Dermis microvascular lymphatic vessel endothelial cell (primary cell): Measurements from ENCODE around the gene C6orf15. TPM values are rescaled to one million over a fixed set of nuclear protein-coding genes. Genes with fewer than 3 reads are reported as not detected.

ENCODE experiments used
- DNase-seq, 2 donors: peaks; one replicate each; pipeline versions ENCODE4 v3.0.0 to v3.0.0-alpha.2; 2010; ENCODE audit warnings: low read depth in 2 of 2
- total RNA-seq: library from RNA; depleted of rRNA; stranded (reverse); fragments of >200 nt; gene quantifications from 2 replicates; pipeline ENCODE4 v1.2.1, GENCODE V29; 2014

C6orf15 gene
- total RNA-seq, 1 donor from 2014 or later = not detected

DNA sequence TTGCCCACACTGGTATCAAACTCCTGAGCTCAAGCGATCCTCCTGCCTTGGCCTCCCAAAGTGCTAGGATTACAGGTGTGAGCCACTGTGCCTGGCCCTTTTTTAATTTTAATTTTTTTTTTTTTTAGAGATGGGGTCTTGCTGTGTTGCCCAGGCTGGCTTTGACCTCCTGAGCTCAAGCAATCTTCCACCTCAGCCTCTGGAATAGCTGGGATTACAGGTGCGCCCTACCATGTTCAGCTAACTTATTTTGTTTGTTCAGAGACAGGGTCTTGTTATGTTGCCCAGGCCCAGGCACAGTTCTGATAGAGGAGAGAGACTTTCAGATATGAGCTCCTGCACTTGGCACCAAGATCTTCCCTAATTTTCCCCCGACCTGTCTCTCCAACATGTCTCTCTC lies 18.4 kb upstream of the C6orf15 start:
- no peak for DNase-seq

DNA sequence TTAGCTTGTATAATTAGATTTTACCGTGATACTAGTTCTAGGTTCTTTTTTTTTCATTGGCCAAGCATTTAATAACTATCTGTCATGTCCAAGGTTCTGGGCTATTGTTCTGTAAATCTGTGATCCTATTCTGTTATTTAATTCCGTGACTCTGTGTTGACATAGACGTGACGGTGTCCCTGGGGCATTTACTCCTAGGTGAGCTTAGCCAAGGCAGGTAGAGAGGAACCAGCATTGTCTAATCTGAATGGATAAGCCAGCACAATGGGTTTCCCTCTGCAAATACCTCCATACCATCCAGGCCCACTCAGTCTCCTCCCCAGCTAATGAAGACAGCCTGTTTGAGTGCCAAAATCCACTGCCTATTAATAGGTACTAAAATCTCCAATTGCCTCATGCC lies 16.8 kb upstream of the C6orf15 start:
- no peak for DNase-seq

DNA sequence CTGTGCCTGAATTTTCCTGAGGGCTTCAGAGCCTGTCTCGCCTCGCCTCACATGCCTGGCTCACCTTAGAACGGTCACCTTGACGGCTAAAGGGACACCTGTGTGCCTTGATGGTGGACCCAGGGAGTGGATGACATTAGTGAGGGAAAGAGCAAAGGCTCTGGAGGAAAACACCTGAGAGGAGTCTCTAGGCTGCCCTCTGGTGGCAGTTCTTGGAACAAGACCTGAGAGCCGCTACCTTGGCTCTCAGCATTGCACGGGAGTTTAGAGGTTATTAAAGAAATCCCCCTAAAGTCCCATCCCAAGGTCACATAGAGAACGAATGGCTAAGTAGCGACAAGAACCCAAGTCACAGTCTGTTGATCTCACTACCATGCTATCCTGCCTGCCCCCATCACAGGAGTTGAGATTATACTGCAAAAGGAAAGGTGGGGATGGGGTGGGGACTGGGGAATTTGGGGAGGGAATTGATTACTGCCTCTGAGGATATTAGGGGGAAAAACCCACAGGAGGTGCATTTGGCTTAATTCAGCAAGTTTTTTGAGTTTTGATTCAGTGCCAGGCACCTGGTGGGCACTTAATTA lies 15.8 kb upstream of the C6orf15 start:
- DNase-seq = peak in 1 of 2 donors; percentile 50

DNA sequence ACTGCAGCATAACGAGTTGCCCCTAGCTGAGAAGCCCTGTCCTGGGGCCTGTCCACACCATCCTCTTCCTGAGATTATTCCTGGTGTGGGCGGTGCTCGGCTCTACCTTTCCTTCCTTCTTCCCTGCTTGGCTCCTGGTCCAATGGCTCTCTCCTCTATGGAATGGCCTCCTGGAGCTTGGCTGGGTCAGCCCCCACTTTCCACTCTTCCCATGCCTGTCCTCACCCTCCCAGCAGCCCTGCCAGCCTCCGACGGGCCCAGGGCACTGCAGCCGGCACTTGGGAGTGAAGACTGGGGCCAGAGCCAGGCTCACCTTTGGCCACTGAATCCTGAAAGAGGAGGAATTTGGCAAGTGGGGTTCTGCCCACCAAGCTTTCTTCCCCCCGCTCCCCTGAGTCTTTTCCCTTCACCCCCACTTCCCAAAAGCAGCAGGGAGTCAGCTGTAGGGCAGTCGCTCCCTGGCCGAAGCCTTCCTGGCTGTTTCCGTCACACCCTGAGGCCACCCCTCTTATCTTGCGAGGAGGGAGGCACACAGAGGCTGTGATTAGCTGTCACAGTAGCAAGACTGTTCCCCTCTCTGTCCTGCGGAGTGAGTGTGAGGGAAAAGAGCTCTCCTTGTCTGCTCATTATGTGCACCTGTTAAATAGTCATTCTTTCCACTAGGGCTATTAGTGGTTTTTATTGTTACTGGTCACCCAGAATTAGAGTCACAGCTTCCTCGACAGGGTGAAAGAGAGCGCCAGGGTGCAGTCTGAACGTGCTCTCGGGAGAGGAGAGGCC lies 14.2 kb upstream of the C6orf15 start:
- DNase-seq = no peak

DNA sequence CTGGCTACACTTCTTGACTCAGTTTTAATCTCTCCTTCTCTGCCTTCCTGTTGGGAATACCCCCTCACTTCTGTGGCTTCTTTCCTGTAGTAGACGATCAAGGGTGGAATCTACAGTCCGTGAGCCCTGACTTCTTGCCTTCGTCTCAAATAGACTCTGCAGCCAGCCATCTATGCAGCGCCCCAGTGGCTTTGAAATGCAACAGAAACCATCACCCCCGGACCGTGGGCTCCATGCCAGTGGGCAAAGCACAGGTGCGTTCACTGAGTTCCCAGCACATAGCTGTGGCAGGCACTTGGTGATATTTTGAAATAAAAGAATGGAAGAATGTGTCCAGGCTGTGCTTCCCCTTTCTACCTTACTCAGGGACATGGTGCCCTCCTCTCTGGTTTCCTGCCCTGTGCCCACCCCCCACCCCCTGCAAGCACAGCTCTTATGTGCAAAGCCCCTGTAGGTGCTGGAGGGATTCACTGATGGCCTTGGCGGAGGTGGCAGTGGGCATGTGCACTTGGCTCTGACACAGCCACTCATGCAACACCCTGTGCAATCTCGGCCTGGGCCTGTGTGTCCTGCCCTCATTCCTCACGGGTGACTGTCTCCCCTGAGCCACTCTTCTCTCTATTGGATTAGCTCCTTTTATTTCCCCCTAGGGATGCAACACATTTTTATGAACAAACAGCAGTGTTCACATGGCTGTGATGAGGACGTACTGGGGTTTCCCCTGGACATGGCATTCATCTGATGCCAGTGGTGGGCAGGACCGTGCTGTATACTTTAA lies 13.4 kb upstream of the C6orf15 start:
- DNase-seq = peak in 1 of 2 donors; percentile 37

DNA sequence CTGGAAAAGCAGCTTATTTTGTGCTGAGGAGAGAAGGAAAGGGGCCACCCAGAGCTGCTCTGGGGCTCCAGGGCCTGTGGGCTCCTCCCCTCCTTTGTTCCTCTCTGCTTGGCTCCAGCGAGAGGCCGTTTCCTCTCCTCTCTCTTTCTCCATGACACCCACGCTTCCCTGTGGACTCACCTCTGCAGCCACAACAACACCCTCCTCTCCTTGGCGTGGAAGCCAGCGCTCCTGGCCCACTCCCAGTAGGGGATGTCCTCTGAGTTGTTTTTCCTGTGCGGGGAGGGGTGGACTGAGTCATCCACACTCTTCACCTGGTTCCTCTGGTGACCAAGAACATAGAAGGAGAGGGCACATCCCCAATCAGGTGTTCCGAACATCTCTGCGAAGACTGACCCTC lies 12.8 kb upstream of the C6orf15 start:
- peak; percentile 47 to 92 for DNase-seq

DNA sequence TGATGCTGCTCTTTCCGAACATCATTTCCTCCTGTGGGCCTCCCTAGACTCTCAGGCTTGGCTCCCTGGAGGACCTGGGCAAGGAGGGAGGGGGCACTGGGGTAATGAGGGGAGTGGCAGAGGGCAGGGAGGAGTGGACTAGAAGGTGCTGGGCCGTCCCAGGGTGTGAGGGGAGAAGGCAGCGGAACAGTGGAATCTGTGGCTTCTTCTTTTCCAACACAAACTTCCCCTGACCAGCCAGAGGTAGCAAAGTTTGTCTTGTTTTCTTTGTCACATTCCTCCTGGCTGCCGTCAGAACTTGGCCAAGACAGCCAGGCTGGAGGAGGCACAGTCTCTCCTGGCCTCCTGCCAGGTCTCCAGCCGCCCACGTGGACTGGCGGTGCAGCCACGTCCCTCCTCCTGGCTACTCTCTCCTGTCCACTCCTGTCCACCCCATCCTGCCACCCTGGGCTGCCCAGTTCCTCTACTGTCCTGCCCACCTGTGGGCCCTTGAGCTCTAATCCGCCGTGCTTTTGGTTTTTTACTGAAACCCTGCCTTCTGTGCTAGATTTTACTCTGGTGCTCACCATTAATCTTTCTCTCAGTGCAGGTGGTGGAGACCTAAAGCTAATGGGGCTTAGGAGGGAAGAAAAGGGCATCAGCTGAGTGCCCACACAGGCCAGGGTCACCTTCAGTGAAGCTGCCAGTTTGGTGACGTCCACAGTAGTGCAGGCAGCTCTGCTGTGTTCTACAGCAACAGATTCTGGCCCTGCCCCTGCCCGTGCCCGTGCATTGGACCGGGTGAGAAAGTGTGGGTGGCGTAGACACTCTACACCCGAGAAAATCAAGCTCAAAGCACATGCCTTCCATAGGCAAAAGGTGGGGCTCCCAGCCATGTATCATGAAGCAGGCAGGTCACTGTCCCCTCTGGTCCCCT lies 10.7 kb upstream of the C6orf15 start:
- peak in 1 of 2 donors; percentile 89 for DNase-seq

DNA sequence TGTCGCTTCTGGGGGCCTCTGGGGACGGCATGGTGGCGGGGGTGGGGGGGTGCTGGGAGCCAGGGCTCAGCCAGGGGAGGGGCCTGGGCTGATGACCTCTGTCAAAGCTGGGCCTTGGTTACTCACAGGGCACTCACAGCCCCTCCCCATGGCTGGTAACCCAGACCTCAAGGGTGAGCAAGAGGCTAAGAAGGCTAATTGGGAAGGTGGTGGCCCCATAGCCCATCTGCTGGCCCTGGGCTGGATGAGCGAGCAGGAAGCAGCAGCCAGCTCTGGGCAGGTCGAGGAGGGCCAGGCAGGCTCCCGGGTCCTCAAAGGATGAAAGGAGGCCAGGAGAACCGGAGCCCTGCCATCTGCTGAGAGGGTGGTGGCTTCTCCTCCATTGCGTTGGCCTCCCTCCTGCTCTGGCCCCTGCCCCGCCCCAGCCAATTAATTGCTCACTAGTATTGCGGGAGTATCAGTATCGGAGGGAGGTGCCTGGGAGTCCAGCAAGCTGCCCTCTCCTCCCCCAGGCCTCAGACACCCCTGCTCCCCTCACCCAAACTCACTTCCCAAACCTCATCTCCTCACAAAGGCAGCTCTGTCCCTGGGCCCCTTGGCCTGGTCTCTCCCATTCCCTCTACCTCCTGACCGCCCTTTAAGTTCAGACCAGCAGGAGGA lies 8.9 kb upstream of the C6orf15 start:
- DNase-seq = no peak

DNA sequence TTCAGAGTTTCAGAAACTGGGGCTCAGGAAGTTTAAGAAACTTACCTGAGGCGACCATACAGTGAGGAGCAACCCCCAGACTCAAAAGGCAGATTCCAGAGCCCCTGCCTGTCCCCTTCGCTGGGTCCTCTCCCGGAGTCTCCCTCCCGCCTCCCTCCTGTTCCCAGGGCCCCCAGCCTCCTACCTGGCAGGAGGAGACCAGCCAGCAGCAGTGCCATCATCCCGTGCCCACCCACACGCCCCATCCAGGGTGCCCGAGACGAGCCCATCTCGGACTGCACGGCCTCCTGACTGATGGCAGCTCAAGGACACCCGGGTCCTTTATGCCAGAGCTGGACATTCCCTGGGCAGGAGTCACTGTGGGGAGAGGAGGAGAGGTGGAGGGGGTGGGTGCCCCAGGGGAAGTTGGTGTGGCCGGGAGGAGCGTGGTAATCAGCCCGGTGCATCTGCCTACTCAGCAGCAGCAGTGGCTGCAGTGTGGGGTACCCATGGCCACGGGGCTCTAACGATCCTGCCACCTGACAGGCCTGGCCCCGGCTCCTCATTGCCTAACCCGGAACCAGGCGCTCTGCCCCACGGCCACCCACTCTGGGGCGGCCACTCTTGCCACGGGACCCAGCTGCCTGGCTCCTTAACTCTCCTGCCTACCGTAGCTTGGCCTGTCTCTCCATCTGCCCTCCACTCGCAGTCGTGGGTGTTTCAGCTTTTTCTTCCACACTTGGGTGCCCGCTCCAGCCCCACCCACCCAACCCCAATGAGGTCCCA lies 8.0 kb upstream of the C6orf15 start, which contains the start of gene CDSN:
TSS of gene CDSN (minus strand) at position 296 of the 765 bp plus-strand sequence. CDS start at position 269, 27 bp downstream.
- DNase-seq = no peak

DNA sequence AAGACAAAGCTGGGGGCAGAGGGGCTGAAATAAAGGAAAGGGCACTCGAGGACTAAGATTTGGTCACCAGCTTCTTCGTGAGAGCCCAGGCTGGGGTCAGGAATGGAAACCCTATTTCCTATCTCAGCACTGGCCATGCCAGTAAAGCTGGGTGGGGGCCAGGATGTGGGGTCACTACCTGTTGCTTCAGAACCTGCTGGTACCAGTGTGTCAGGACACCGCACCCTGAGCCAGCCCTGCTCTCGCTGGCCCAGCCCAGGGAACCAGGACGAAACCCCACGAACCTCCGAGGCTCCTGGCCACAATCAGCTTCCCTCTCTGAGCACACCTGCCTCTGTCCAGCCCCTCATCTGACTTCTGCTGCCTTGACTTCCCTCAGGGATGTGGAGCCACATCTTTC lies 5.8 kb upstream of the C6orf15 start:
- no peak for DNase-seq

DNA sequence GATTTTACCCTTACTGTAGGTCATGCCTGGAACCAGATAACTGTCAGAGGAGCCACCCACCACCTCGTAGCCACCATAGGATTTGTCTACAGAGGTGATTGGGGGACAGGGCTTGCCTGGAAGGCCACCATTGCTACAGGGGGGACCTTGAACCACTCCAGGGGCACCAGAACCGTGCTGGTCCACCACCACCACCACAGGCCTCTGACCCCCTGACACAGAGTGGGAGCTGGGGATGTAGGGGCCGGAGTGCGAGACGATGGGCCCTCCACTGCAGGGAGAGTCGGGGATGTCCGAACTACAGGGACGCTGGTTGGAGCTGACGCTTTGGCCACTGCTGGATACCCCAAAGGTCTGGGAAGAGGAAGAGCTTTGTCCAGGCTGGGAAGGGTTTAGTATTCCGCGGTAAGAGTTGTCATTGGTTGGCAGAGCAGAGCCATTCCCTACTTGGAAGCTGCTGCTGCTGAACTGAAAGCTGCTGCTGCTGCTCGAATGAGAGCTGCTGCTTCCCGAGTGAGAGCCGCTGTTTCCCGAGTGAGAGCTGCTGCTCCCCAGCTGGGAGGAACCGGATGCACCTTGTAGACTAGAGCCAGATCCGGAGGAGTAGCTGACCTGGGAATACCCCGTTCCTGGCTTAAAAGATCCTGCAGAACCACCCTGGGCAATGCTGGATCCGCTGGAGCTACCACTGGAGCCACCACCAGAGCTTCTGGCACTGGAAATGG lies 4.4 kb upstream of the C6orf15 start:
- DNase-seq = peak in 1 of 2 donors; percentile 74

DNA sequence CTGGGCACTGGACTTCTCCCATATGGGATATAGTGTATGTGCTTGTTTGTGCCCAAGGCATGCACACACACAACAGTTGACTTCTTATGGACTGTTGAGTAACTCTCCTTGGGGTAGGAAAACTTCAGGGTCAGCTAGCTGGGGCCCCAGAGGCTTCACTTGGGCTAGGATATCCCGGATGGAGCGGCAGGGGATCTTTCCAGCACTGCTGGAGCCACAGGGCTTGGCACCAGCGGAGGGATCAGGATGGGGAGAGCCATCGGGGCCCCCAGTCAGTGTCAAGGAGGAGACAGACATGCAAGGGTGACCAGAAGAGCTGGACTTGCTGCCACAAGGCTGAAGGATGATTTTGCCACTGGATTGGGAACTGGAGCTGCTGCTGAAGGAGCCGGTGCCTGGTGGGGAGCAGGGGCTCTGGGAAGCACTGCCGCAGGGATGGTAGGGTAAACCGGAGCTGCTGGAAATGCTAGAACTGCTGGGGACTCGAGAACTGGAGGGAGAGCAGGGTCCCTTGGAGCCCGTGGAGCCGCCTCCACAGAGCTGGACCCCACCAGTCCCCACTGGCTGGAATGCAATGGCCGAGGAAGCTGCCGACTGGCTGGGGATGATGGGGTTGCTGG lies 3.7 kb upstream of the C6orf15 start:
- DNase-seq = no peak

DNA sequence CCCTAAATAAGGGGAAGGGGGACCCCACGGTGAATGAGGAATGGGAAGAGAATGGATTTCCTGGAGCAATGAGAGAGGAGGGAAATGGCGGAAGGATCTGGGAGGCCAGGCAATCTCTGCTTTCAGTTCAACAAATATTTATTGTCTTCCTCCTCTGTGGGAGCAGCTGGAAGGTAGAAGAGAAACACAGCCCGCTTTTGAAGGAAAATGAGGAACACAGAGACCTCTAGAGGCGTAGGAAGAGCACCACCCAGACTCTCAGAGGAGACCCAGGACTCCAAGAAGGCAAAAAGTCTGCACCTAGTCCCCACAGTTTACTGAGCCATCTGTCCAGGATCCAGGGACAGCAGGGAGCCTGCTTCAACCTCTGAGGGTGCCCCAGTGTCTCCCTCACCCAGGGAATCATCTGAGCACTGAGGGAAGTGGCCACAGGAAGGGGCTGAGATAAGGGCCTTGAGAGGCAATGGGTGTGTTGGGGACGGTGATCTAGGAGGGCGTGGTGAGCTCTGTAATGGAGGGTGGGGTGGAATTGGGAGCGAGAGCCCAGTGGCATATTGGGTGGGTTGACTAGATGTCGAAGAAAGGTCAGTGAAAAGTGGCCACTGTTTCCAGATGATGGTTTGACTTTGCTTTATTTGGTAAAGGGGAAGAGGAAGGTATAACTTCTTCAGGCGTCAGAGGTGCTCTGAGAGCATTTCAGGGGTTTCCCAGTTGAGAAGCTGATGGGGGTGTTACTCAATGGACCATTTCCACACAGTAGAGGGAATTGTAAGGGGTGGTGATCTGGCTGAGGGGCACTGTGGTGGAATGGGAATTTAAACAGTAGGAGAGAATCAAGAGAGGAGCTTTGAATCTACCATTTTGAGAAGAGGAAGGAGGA lies 2.8 kb upstream of the C6orf15 start:
- DNase-seq = peak in 1 of 2 donors; percentile 48

DNA sequence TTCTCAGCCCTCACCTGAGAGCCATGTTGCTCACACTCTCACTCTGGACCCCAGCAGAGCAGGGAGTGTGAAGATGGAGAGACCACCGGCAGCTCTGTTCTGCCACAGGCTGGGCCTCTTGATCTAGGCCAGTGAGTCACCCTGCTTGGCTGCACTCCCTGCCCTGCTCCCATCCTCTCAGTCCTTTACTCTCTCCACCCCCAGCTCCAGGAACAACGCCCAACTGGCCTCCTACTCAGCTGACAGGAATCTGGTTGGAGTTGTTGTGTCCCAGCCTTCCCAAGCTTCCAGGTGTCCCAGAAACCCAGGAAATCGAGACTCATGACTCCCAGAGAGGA lies 2.1 kb upstream of the C6orf15 start, which contains the start of gene PSORS1C1:
TSS of gene PSORS1C1 (plus strand) at position 260 of the 338 bp plus-strand sequence. CDS start 14,833 bp downstream, outside the sequence.
- peak in 1 of 2 donors; percentile 86 for DNase-seq

DNA sequence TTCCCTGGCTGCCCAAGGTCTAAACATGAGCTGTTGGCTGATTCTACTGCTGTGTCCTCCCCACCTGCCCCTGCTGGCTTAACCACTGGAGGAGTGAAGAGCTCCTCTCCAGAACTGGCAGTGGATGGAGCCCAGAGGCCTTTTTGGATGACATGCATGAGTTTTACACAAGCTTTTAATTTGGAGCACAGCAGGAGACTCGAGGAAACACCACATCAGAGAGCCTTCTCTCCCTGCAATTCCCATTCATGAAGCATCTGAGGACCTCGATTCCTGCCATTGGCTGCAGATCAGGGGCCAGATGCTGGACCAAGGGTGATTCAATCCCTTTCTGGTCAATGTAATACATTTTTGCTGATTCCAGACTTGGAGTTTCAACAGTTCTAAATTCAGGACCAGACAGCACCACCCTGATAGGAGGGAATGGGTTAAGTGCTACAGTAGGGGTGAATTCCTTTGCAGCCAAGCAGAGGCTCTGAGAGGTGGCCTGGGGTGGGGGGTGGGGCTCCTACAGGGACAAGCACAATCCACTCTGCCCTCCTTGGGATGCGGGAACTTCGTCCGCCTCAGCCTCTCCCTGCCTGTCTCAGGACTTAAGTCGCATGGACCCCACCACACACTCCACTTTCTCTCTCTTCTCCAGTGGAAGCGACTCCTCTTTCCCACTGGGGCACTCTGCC lies 1.6 kb upstream of the C6orf15 start:
- no peak for DNase-seq

DNA sequence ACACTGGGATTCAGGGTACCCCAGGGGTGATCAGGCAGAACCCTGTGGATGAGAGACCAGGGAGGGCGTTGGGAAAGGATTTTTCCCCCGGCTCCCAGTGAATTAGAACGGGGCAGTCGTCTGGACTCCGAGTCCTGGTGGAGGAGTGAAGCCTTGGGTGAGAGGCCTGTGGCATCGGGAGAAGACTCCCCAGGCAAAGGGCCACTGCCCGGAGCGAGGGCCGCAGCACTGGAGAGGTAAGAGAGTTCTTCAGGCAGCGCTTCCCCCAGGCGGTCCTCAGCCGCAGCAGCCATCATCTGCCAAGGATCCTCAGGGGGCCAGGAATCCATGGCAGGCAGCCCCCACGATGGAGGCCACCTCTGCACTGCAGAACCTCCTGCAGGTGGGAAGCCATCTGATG lies 663 bp downstream of the C6orf15 start:
- DNase-seq = no peak
